K562 (cell line): ENCODE measurements around the gene PRPF38A. TPM values are rescaled to one million over a fixed set of nuclear protein-coding genes. Genes with fewer than 3 reads are reported as not detected.

Experiments used
- DIDO1 ChIP-seq: fragments of 450-650 bp; IDR thresholded peaks from 2 replicates; pipeline ENCODE4 v1.6.1; 2016; ENCODE audit warnings: low read depth, missing biosample characterization, missing genetic modification characterization
- FOS ChIP-seq: IDR thresholded peaks from 3 replicates; pipeline ENCODE4 v1.6.1; 2011; ENCODE audit not compliant: insufficient read length; ENCODE audit errors: extremely low read depth
- HOXB6 ChIP-seq: fragments of 250-450 bp; sonication (Bioruptor Pico); IDR thresholded peaks from 2 replicates; pipeline ENCODE4 v1.5.1; 2022; ENCODE audit warnings: mild to moderate bottlenecking, borderline replicate concordance
- MCM7 ChIP-seq, 2 experiments: fragments of 450-650 bp; IDR thresholded peaks; 2 replicates each; pipeline ENCODE4 v1.6.1; 2016 to 2018
- MTF1 ChIP-seq: fragments of 250-450 bp; sonication (Bioruptor Pico); IDR thresholded peaks from 2 replicates; pipeline ENCODE4 v1.9.0; 2021; ENCODE audit warnings: moderate library complexity, mild to moderate bottlenecking, inconsistent platforms, borderline replicate concordance
- NCOA6 ChIP-seq: fragments of 450-650 bp; IDR thresholded peaks from 2 replicates; pipeline ENCODE4 v1.6.1; 2017; ENCODE audit warnings: mild to moderate bottlenecking
- NCOR1 ChIP-seq: fragments of 450-650 bp; IDR thresholded peaks from 2 replicates; pipeline ENCODE4 v1.6.1; 2016; ENCODE audit warnings: mild to moderate bottlenecking, moderate library complexity
- NR2C1 ChIP-seq, 2 experiments: fragments of 450-650 bp; IDR thresholded peaks; 2 replicates each; pipeline ENCODE4 v1.6.1; 2017; ENCODE audit warnings: mild to moderate bottlenecking in 2 of 2, antibody characterized with exemption in 1 of 2, inconsistent platforms in 1 of 2, missing compliant biosample characterization in 1 of 2, missing genetic modification characterization in 1 of 2
- NR2F6 ChIP-seq: fragments of 450-650 bp; formaldehyde crosslinking; IDR thresholded peaks from 2 replicates; pipeline ENCODE4 v1.4.0; 2020; ENCODE audit warnings: mild to moderate bottlenecking
- PRPF4 ChIP-seq: fragments of 200-400 bp; formaldehyde crosslinking; IDR thresholded peaks from one replicate; pipeline ENCODE4 v1.6.1; 2017; ENCODE audit warnings: low read length, low read depth, mild to moderate bottlenecking; ENCODE audit not compliant: insufficient read depth, poor library complexity, severe bottlenecking
- RBBP5 ChIP-seq: fragments of 200-600 bp; sonication (generic); IDR thresholded peaks from 2 replicates; pipeline ENCODE4 v1.6.1; 2012; ENCODE audit warnings: borderline replicate concordance, mild to moderate bottlenecking, low read length, control low read depth, inconsistent platforms; ENCODE audit not compliant: insufficient read depth, poor library complexity, severe bottlenecking
- RFX7 ChIP-seq: fragments of 250-450 bp; sonication (Bioruptor Pico); IDR thresholded peaks from 2 replicates; pipeline ENCODE4 v1.5.1; 2021; ENCODE audit warnings: mild to moderate bottlenecking
- TAF7 ChIP-seq: fragments of 450-650 bp; IDR thresholded peaks from 2 replicates; pipeline ENCODE4 v1.6.1; 2016; ENCODE audit warnings: missing genetic modification characterization, missing compliant biosample characterization
- TARDBP ChIP-seq: fragments of 450-650 bp; IDR thresholded peaks from 2 replicates; pipeline ENCODE4 v1.6.1; 2016
- TBL1XR1 ChIP-seq, 2 experiments: IDR thresholded peaks; 2 replicates each; pipeline ENCODE4 v1.6.1; 2012; ENCODE audit warnings: improper control_type of control experiment in 2 of 2, low read length in 2 of 2, mild to moderate bottlenecking in 1 of 2
- TEAD1 ChIP-seq, 2 experiments: fragments of 450-650 bp in 1 of 2; sonication (generic) in 1 of 2; formaldehyde crosslinking; IDR thresholded peaks; 2 replicates each; pipeline versions ENCODE4 v1.4.0 to v1.8.0; 2020 to 2022; ENCODE audit warnings: mild to moderate bottlenecking in 2 of 2, missing genetic modification reagents in 1 of 2
- TFAM ChIP-seq: fragments of 250-450 bp; sonication (Bioruptor Pico); conservative IDR thresholded peaks from 2 replicates; pipeline ENCODE4 v1.5.0; 2021; ENCODE audit warnings: mild to moderate bottlenecking, moderate library complexity
- ZKSCAN3 ChIP-seq: fragments of 250-450 bp; sonication (Bioruptor Pico); IDR thresholded peaks from 2 replicates; pipeline ENCODE4 v1.4.0; 2020
- ZNF431 ChIP-seq: sonication (generic); formaldehyde crosslinking; IDR thresholded peaks from 2 replicates; pipeline ENCODE4 v1.8.0; 2022; ENCODE audit warnings: mild to moderate bottlenecking, missing genetic modification reagents
- ZNF436 ChIP-seq: fragments of 250-450, 450-650 bp; sonication (Bioruptor Pico); formaldehyde crosslinking; IDR thresholded peaks from 2 replicates; pipeline ENCODE4 v1.7.0; 2020; ENCODE audit warnings: mild to moderate bottlenecking
- polyA plus RNA-seq, 8 experiments: library from polyadenylated mRNA; depleted of rRNA in 4 of 8; stranded (reverse) in 5 of 8; unstranded in 3 of 8; fragments of >200 nt; fragmentation: Nextera tagmentation in 2 of 8; fragmentation: Illumina TruSeq in 1 of 8; extraction: Ambion mirVana in 2 of 8; extraction: Trizol in 1 of 8; gene quantifications; 2 replicates each; pipeline versions ENCODE4 v1.2.1 to v1.2.3, GENCODE V29; 2011 to 2014; ENCODE audit warnings: inconsistent platforms in 1 of 8, missing spikeins in 1 of 8
- total RNA-seq, 7 experiments: library from RNA; depleted of rRNA in 6 of 7; stranded (reverse); fragments of >200 nt in 6 of 7; fragmentation: Illumina TruSeq in 2 of 7; extraction: Trizol in 2 of 7; gene quantifications; 2 replicates each; pipeline versions ENCODE4 v1.2.1 to v1.2.3, GENCODE V29; 2011 to 2021; ENCODE audit warnings: low replicate concordance in 1 of 7
- TF ChIP-seq, protein P1 (sequence below): fragments of 250-450 bp; sonication (Bioruptor Pico); IDR thresholded peaks from 2 replicates; pipeline ENCODE4 v1.4.0; 2020; ENCODE audit warnings: mild to moderate bottlenecking, moderate library complexity, borderline replicate concordance
- TF ChIP-seq, protein P2 (sequence below): fragments of 250-450 bp; sonication (Bioruptor Pico); IDR thresholded peaks from 2 replicates; pipeline ENCODE4 v1.6.1; 2021; ENCODE audit warnings: mild to moderate bottlenecking
- TF ChIP-seq, protein P3 (sequence below): fragments of 250-450 bp; sonication (Bioruptor Pico); IDR thresholded peaks from 2 replicates; pipeline ENCODE4 v1.4.0; 2020

The PRPF38A gene
- total and polyA plus RNA-seq, 9 of the 15 experiments (the other 6 are each of a cell fraction or from before 2014, with no cell fraction given) = 53.6 to 198 (median 89.2) TPM

DNA sequence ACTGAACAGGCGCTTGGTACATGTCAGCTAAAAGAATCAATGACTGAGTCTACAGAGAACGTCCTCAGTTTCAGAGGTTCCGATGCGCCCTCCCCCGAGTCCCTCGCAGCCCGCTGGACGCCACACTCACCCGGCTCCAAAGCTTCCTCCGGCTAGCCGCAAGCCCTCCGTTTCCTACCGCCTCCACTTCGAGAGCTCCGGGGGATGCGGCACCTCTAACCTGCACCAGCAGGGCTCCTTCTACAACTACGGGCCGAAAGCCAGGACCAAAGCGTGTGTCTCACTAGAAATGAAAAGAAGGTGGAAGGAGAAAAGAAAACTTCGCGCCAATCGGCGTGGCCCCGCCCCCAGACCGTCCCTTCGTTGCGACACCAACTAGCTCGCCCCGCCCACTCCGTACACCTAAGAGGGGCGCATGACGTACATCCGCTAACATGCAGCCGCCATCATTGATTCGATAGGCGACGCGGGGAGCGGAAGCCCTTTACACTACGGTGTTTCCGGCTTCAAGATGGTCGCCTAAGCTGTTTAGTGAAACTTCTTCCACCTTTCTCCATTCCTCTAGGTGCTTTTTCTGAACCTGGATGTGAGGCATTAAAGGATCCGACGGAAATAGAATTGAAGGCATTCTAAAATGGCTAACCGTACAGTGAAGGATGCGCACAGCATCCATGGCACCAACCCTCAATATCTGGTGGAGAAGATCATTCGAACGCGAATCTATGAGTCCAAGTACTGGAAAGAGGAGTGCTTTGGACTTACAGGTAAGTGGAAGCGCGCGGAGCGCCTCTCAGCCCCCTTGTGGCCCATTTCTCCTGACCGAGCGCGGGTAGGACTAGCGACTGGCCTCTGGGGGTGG lies at the start of gene PRPF38A, which contains the start of gene ORC1 (continued):
- TF ChIP-seq, protein P1, sequence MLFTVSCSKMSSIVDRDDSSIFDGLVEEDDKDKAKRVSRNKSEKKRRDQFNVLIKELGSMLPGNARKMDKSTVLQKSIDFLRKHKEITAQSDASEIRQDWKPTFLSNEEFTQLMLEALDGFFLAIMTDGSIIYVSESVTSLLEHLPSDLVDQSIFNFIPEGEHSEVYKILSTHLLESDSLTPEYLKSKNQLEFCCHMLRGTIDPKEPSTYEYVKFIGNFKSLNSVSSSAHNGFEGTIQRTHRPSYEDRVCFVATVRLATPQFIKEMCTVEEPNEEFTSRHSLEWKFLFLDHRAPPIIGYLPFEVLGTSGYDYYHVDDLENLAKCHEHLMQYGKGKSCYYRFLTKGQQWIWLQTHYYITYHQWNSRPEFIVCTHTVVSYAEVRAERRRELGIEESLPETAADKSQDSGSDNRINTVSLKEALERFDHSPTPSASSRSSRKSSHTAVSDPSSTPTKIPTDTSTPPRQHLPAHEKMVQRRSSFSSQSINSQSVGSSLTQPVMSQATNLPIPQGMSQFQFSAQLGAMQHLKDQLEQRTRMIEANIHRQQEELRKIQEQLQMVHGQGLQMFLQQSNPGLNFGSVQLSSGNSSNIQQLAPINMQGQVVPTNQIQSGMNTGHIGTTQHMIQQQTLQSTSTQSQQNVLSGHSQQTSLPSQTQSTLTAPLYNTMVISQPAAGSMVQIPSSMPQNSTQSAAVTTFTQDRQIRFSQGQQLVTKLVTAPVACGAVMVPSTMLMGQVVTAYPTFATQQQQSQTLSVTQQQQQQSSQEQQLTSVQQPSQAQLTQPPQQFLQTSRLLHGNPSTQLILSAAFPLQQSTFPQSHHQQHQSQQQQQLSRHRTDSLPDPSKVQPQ (CRISPR knock-in tag) = no peak
- TF ChIP-seq MTF1 (CRISPR knock-in tag) (no peak), TAF7 (tag) (peak; percentile 92), ZKSCAN3 (CRISPR knock-in tag) (no peak), NCOA6 (no peak), NCOR1 (peak; percentile 44), RBBP5 (peak; percentile 81), PRPF4 (no peak), ZNF431 (CRISPR knock-in tag) (peak; percentile 27; the same call in 1 of the 2 replicates), DIDO1 (peak; percentile 75; the same call in 1 of the 2 replicates), RFX7 (CRISPR knock-in tag) (no peak), TARDBP (peak; percentile 63; the same call in 1 of the 2 replicates), ZNF436 (CRISPR knock-in tag) (no peak), TFAM (CRISPR knock-in tag) (no peak), NR2F6 (no peak), MCM7 (IDR thresholded peaks at IDR 0.05) (no peak), HOXB6 (no peak), TBL1XR1 (IDR thresholded peaks at IDR 0.05; ENCODE audit: low read length in 2 of 2) (0 out of 4 replicates have a peak, but pooled peaks of 1 of the 2 experiments have one; percentile 61), FOS (no peak), NR2C1 (IDR thresholded peaks at IDR 0.05) (peak; percentile 54; the same call in 1 of the 2 replicates), NR2C1 (tag; IDR thresholded peaks at IDR 0.05) (no peak), TEAD1 (CRISPR knock-in tag; IDR thresholded peaks at IDR 0.05) (peak in 1 of 2 experiments; percentile 57; a peak in 1 of 4 replicates)
- TF ChIP-seq, protein P2, sequence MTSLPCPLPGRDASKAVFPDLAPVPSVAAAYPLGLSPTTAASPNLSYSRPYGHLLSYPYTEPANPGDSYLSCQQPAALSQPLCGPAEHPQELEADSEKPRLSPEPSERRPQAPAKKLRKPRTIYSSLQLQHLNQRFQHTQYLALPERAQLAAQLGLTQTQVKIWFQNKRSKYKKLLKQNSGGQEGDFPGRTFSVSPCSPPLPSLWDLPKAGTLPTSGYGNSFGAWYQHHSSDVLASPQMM (CRISPR knock-in tag) = no peak
- TF ChIP-seq, protein P3, sequence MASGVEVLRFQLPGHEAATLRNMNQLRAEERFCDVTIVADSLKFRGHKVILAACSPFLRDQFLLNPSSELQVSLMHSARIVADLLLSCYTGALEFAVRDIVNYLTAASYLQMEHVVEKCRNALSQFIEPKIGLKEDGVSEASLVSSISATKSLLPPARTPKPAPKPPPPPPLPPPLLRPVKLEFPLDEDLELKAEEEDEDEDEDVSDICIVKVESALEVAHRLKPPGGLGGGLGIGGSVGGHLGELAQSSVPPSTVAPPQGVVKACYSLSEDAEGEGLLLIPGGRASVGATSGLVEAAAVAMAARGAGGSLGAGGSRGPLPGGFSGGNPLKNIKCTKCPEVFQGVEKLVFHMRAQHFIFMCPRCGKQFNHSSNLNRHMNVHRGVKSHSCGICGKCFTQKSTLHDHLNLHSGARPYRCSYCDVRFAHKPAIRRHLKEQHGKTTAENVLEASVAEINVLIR = peak; percentile 91
